ENCODE data around the gene ALOX5.
"Not testable (repeated sequence)": the region's sequence is repeated elsewhere in the genome, so short reads cannot be mapped to it uniquely, and the experiment has no call there.

The ALOX5 gene

DNA sequence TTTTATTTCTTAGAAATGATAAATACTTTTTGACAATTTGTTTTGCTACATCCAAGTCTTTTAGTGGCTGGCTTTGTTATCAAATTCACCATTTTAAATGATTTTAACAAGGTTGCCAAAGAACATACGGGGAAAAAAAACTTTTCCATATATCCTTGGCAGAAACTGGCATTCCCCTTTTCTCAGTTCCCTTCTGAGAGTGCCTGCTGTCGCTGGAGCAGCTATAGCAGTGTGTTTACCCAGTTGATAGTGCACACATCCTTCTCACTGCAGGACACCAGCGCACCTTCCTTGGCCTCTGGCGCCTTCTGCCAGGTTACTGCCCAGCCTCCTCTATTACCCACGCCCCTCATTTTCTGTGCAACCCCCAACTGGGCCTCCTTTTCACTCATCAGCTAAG lies 94.1 kb downstream of the ALOX5 start:
- DNase-seq (ENCODE audit: low read depth): no peak

DNA sequence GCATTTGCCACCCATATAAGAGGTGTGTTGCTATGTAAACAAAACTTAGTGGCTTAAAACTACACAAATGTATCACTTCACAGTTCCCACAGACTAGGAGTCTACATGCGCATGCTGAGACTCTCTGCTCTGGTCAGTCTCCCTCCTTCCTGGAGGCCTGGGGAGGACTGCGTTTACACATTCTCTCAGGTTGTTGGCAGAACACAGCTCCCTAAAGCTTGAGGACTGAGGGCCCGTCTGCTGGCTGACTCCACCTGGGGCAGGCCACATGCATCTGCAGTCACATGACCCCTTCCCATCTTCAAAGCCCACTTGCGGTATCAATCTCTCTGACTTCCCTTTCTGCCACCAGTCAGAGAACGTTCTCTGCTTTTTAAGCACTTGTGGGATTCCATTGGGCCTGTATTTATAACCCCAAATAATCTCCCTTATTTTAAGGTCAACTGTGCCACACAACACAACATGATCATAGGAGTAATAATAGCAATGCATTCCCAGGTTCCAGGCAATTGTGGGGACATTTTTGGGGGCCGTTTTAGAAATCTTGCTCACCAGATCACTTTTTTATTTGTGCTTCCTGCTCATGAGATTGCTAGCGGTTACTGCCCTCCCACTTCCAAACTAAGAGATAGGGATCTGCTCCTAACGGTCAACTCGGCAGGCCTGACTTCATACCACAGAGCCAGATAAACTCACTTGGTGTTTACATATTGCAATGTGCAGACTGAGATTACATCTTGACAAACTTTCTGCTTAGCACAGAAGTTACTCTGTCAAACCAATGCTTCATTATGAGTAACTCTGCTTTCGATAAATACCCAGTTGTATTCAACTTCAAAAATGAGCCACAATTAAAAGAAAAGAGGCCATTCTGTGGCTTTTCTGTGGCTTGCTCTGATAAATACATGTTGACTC lies 96.3 kb downstream of the ALOX5 start:
- DNase-seq (ENCODE audit: low read depth): peak; percentile 98

DNA sequence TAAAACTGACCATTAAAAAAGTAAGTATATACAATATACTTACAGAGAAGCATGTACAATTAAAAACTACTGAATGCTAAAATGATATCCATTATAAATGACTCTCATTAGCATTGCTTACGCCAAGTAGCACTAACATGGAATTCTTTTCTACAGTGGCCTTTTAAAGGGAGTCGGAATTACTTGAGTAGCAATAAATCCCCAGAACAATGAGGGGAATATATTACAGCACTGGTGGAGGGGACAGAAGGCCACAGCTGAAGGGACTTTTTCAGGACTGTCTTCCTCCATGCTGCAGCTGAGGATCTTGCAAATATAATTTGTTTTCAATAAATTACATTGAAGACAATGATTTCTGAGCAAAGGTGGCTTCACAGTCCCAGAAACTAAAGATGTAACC lies 97.0 kb downstream of the ALOX5 start:
- DNase-seq (ENCODE audit: low read depth): no peak

DNA sequence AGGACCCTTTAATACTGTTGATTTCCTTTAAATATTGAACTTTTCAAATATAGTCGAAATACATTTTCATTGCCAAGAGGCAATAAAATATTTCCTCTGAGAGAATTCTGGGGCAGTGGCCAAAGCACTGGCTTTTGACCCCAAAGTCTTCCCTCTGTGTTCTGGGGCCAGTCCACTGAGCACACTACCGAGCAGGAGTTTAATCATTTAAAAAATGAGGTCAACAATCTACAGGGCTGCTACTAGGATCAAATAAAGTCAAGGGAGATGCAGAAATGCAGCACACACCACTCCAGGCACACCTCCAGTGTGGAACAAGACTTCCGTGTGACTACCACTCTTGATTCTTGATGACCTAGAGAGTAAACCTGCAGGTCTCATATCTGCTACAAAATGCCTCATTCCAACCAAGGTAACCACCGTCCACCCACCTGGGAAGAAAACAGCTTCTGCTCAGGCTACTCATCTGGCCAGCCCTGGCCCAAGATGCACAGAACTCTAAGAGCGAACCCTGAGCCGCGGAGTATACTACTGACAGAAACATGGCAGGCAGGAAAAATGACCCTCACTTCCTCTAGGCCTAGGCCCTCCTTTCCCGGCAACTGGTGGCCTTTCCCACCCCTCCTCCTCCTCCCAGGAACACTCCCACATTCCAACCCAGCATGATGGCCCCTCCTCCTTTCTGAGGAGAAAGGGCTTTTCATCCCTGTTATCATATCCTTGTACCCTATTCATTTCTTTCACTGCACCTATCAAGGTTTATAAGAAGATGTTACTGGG lies 97.7 kb downstream of the ALOX5 start:
- peak; percentile 10 for DNase-seq (ENCODE audit: low read depth)

DNA sequence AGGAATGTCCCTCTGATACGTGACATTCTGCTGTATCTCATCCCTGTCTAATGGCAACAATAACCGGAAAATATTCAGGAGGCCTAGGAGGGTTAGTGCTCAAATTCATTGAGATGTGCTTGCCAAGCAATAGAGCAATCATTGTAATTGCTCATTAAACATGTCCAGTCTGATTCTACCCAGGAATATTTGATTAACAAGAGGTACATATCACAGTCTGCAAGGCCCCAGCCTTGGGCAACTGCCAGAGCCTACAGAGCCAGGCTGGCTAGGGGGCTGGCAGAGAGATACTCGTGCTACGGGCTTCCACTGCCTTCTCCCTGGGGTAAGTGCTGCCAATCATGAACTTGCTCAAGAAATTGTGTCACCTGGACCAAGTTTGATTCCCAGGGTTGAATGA lies 99.1 kb downstream of the ALOX5 start:
- no peak for DNase-seq (ENCODE audit: low read depth)

DNA sequence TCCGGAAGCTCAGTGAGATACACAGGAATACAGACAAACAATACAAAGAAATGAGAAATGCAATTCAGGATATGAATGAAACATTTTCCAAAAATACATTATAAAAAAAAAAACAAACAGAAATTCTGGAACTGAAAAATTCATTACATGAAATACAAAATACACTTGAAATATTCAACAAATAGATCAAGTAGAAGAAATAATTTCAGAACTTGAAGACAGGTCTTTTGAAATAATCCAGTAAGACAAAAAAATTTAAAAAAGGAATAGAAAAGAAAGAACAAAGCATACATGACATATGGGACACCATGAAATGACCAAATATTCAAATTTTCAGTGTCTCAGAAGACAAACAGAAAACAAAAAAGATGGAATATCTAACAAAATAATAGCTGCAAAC lies 102.5 kb downstream of the ALOX5 start:
- no peak for DNase-seq (ENCODE audit: low read depth)

DNA sequence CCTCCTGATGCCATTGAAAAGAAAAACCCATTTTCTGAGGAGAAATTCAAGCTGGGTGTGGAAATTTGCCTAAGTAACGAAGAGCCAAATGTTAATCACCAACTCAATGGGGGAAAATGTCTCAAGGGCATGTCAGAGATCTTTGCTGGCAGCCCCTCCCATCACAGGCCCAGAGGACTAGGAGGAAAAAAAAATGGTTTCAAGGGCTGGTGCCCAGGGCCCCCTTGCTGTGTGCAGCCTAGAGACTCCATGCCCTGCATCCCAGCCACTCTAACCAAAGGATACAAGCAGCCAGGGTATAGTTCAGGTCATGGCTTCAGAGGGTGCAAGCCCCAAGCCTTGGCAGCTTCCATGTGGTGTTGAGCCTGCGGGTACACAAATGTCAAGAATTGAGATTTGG lies 106.3 kb downstream of the ALOX5 start:
- no peak for DNase-seq (ENCODE audit: low read depth)

DNA sequence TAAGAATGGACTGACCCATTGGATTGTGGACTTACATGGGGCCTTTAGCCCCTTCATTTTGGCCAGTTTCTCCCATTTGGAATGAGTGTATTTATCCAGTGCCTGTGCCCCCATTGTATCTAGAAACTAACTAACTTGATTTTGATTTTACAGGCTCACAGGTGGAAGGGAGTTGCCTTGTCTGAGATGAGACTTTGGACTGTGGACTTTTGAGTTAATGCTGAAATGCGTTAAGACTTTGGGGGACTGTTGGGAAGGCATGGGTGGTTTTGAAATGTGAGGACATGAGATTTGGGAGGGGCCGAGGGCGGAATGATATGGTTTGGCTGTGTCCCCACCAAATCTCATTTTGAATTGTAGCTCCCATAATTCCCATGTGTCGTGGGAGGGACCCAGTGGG lies 107.1 kb downstream of the ALOX5 start:
- DNase-seq (ENCODE audit: low read depth): not testable (repeated sequence)

DNA sequence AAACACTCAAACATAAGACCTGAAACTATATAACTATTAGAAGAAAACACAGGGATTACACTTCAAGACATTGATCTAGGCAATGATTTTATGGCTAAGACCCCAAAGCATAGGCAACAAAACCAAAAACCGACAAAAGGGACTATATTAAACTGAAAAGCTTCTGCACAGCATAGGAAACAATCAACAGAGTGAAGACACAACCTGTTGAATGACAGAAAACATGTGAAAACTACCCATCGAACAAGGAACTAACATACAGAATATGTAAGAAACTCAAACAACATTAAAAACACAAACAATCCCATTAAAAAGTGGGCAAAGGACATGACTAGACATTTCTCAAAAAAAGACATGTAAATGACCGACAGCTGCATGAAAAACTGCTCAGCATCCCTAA lies 109.0 kb downstream of the ALOX5 start:
- no peak for DNase-seq (ENCODE audit: low read depth)

DNA sequence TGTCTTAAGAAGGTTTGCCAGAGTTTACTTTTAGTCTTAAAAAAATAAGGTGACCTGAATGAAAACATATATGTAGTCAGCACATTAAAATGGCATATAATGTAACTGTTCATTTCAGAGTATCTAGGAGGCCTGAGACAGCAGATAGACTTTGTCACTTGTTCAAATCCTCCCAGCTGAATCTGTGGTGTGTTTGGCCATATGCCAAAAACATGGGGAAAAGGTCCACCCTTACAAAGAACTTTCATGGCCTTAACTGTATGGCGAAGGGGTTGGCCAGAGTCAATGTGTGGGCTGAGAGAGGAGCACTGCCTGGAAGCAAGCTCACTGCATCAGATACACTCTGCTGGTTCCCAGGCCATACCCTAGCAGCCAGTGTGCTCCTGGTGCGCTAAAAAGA lies 113.7 kb downstream of the ALOX5 start:
- DNase-seq (ENCODE audit: low read depth): no peak

DNA sequence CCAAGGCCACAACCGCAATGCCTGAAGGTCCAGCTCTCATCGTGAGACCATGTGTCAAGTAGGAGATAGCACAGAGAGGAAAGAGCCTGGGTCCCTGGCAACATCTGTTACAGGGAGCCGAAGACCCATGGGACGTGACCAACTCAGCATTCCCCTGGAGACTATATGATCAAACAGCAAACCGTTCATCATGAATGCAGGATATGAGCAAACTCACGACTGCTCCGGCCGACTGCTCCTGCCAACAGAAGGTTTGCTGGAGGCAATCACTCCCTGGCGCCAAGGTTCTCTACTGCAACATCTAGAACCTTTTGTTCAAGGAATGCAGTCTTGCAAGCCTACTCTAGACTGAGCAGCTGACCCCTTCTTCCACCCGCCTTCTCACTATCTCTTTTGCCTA lies 114.3 kb downstream of the ALOX5 start:
- no peak for DNase-seq (ENCODE audit: low read depth)

DNA sequence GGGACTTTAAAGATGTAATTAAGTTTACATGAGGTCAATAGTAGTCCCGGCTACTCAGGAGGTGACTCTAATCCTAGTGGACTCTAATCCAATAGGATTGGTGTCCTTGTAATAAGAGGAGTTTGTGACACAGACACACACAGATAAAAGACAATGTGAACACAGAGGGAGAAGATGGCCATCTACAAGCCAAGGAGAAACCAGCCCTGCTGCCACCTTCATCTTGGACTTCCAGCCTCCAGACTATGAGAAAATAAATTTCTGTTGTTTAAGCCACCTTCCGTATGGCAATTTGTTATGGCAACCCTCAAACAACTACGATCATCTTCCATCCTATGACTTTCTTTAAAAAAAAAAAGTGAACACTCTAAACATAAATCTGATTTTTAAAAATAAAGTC lies 116.3 kb downstream of the ALOX5 start:
- no peak for DNase-seq (ENCODE audit: low read depth)

DNA sequence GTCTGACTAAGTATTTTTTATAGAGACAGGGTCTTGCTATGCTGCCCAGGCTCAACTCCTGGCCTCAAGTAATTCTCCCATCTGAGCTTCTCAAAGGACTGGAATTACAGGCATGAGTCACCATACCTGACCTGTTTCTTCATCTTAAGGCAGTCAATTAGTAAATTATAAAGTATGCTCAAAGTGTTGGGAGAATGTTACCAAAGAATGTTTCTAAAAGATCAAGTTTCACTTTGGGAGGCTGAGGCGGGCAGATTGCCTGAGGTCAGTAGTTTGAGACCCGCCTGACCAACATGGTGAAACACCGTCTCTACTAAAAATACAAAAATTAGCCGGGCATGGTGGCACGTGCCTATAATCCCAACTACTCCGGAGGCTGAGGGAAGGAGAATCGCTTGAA lies 117.0 kb downstream of the ALOX5 start:
- no peak for DNase-seq (ENCODE audit: low read depth)
